Lung (tissue), 12 donors: ENCODE results near the gene CLDN10. TPM values are rescaled to one million over a fixed set of nuclear protein-coding genes. Genes with fewer than 3 reads are reported as not detected.

Experiments used
- ATAC-seq: fragments of 200-7000 bp; cut with Tn5 transposase; one replicate; pipeline ENCODE4 v1.9.1; 2020; ENCODE audit warnings: moderate number of reproducible peaks; ENCODE audit not compliant: insufficient read depth, low FRiP score
- DNase-seq, 3 donors: peaks; one replicate each; pipeline ENCODE4 v3.0.0-alpha.2; 2013 to 2017
- H3K27ac ChIP-seq, 2 donors: one replicate each; pipeline ENCODE4 v1.5.1; 2013; ENCODE audit warnings: mild to moderate bottlenecking in 2 of 2, moderate library complexity in 2 of 2, control low read depth in 1 of 2, inconsistent platforms in 1 of 2, low read depth in 1 of 2, low read length in 1 of 2
- H3K27me3 ChIP-seq, 3 donors: one replicate each; pipeline ENCODE4 v1.5.1; 2013; ENCODE audit warnings: low read length in 2 of 3; ENCODE audit not compliant: control insufficient read depth in 3 of 3, insufficient read depth in 3 of 3
- H3K36me3 ChIP-seq, 4 donors: one replicate each; pipeline ENCODE4 v1.5.1; 2013; ENCODE audit warnings: low read length in 4 of 4, mild to moderate bottlenecking in 1 of 4, moderate library complexity in 1 of 4; ENCODE audit not compliant: control insufficient read depth in 4 of 4, insufficient read depth in 4 of 4
- H3K4me1 ChIP-seq, 5 donors: one replicate each; pipeline ENCODE4 v1.5.1; 2013; ENCODE audit warnings: low read length in 5 of 5, mild to moderate bottlenecking in 2 of 5, moderate library complexity in 1 of 5; ENCODE audit not compliant: control insufficient read depth in 5 of 5, insufficient read depth in 5 of 5
- H3K4me3 ChIP-seq: one replicate; pipeline ENCODE4 v1.5.1; 2013; ENCODE audit warnings: mild to moderate bottlenecking, control low read depth, moderate library complexity
- H3K9ac ChIP-seq, 2 donors: one replicate each; pipeline ENCODE4 v1.5.1; 2013; ENCODE audit warnings: low read length in 2 of 2, control low read depth in 1 of 2; ENCODE audit not compliant: insufficient read depth in 1 of 2
- H3K9me3 ChIP-seq, 4 donors: one replicate each; pipeline ENCODE4 v1.5.1; 2013; ENCODE audit warnings: low read length in 3 of 4, mild to moderate bottlenecking in 1 of 4, moderate library complexity in 1 of 4; ENCODE audit not compliant: control insufficient read depth in 4 of 4, insufficient read depth in 3 of 4
- CTCF ChIP-seq: IDR thresholded peaks from 2 replicates; pipeline ENCODE4 v1.5.1; 2012; ENCODE audit warnings: mild to moderate bottlenecking; ENCODE audit errors: control extremely low read depth, extremely low read depth
- WGBS, 2 donors: extraction: QIAGEN DNeasy Blood & Tissue Kit; methylation state at CpG; one replicate each; pipeline ENCODE4 v1.1.7; 2013; 5-methylcytosine and 5-hydroxymethylcytosine counted together
- polyA plus RNA-seq, 2 donors: library from polyadenylated mRNA; stranded (reverse); fragments of 200-250 nt; gene quantifications; one replicate each; pipeline ENCODE4 v1.2.1, GENCODE V29; 2013
- total RNA-seq, 2 donors: library from RNA; depleted of rRNA in 1 of 2; stranded (reverse); fragments of >200 nt in 1 of 2; gene quantifications; one replicate each; pipeline ENCODE4 v1.2.1, GENCODE V29; 2014 to 2021
- donor health status: control.
- donor health status: control.
- donor health status: Bipolar disorder and iron deficiency.
- donor health status: healthy.
- donor health status: DM: yes; HTN: yes; CAD: no.

Gene CLDN10
- total and polyA plus RNA-seq, 4 donors: 3.0 to 14.5 (median 4.6) TPM

- Histone ChIP-seq H3K9ac (no peak overlapping the region), H3K4me1 (no peaks in the 10 kb centered on the region), H3K4me3 (no peak overlapping the region), H3K9me3 (no peaks in the 10 kb centered on the region), H3K36me3 (peaks cover 0 to 33% (median 10%) of the 10 kb centered on the region in 4 donors), H3K27me3 (no peaks in the 10 kb centered on the region), H3K27ac (no peak overlapping the region)
- WGBS, 2 donors: 64 to 77% methylated on average over 12 of the region's 12 CpGs
- ATAC-seq: no peak
- no peak for DNase-seq
- TF ChIP-seq CTCF: no peak
Observed at GRCh38 chr13:95603887-95604555, 51.5 kb downstream of the CLDN10 start.

- Histone ChIP-seq H3K27me3 (no peaks in the 10 kb centered on the region), H3K27ac (no peak overlapping the region), H3K4me1 (no peaks in the 10 kb centered on the region), H3K36me3 (peaks cover 0 to 37% (median 11%) of the 10 kb centered on the region in 4 donors), H3K4me3 (no peak overlapping the region), H3K9me3 (no peaks in the 10 kb centered on the region), H3K9ac (no peak overlapping the region)
- DNase-seq (no peak), ATAC-seq (no peak)
- WGBS, 2 donors: 83 to 92% methylated on average over 3 of the region's 3 CpGs
- no peak for TF ChIP-seq CTCF
Observed at GRCh38 chr13:95604556-95604915, 52.0 kb downstream of the CLDN10 start.

- ATAC-seq (no peak), DNase-seq (no peak)
- no peaks in the 10 kb centered on the region for H3K4me1 ChIP-seq
- 83 to 94% methylated on average over 3 of the region's 3 CpGs for WGBS, 2 donors
- H3K27ac ChIP-seq: no peak overlapping the region
- no peaks in the 10 kb centered on the region for H3K9me3 ChIP-seq
- H3K27me3 ChIP-seq: no peaks in the 10 kb centered on the region
- H3K36me3 ChIP-seq: peaks cover 0 to 37% (median 14%) of the 10 kb centered on the region in 4 donors
- no peak overlapping the region for H3K4me3 ChIP-seq
- TF ChIP-seq CTCF: no peak
- no peak overlapping the region for H3K9ac ChIP-seq
Observed at GRCh38 chr13:95605448-95606125, 53.1 kb downstream of the CLDN10 start.
